K562 (cell line): ENCODE data around the gene TRABD2B. TPM values are rescaled to one million over a fixed set of nuclear protein-coding genes. Genes with fewer than 3 reads are reported as not detected.

ENCODE experiments used
- ADNP ChIP-seq: fragments of 200-800 bp; sonication (Bioruptor generic); IDR thresholded peaks from 2 replicates; pipeline ENCODE4 v1.6.1; 2016; ENCODE audit warnings: missing genetic modification characterization, missing compliant biosample characterization
- BRD9 ChIP-seq: fragments of 450-650 bp; IDR thresholded peaks from 2 replicates; pipeline ENCODE4 v1.6.1; 2018; ENCODE audit warnings: low read depth; ENCODE audit not compliant: partially characterized antibody
- CBFA2T3 ChIP-seq: fragments of 450-650 bp; IDR thresholded peaks from 2 replicates; pipeline ENCODE4 v1.6.1; 2017
- ELF4 ChIP-seq: fragments of 450-650 bp; formaldehyde crosslinking; IDR thresholded peaks from 2 replicates; pipeline ENCODE4 v1.4.0; 2022; ENCODE audit warnings: missing genetic modification characterization
- FOS ChIP-seq: IDR thresholded peaks from 3 replicates; pipeline ENCODE4 v1.6.1; 2011; ENCODE audit not compliant: insufficient read length; ENCODE audit errors: extremely low read depth
- MED1 ChIP-seq: sonication (generic); formaldehyde crosslinking; IDR thresholded peaks from 2 replicates; pipeline ENCODE4 v1.8.1; 2023; ENCODE audit warnings: missing genetic modification reagents, borderline replicate concordance
- MEF2A ChIP-seq: IDR thresholded peaks from 2 replicates; pipeline ENCODE4 v1.6.1; 2011; ENCODE audit warnings: low read depth, mild to moderate bottlenecking, low read length, moderate library complexity; ENCODE audit not compliant: control insufficient read depth
- RUNX1 ChIP-seq: sonication (generic); IDR thresholded peaks from 2 replicates; pipeline ENCODE4 v1.6.1; 2016; ENCODE audit warnings: antibody characterized with exemption, low read depth
- SMAD2 ChIP-seq: fragments of 150-350 bp; IDR thresholded peaks from 2 replicates; pipeline ENCODE4 v1.6.1; 2014; ENCODE audit warnings: low read depth, mild to moderate bottlenecking, low read length
- SMAD3 ChIP-seq: fragments of 450-650 bp; formaldehyde crosslinking; conservative IDR thresholded peaks from 2 replicates; pipeline ENCODE4 v1.4.0; 2020; ENCODE audit warnings: mild to moderate bottlenecking
- SP2 ChIP-seq: IDR thresholded peaks from 2 replicates; pipeline ENCODE4 v1.6.1; 2011; ENCODE audit warnings: mild to moderate bottlenecking, low read depth, low read length, moderate library complexity; ENCODE audit not compliant: poor library complexity, severe bottlenecking; ENCODE audit errors: extremely low read depth
- ZNF444 ChIP-seq: fragments of 250-450 bp; sonication (Bioruptor Pico); IDR thresholded peaks from 2 replicates; pipeline ENCODE4 v1.4.0; 2020; ENCODE audit warnings: mild to moderate bottlenecking, moderate library complexity
- ZNF589 ChIP-seq: fragments of 200-800 bp; sonication (Bioruptor generic); IDR thresholded peaks from 2 replicates; pipeline ENCODE4 v1.6.1; 2016; ENCODE audit warnings: low read depth, missing genetic modification characterization, missing compliant biosample characterization
- ZNF79 ChIP-seq: fragments of 250-450 bp; sonication (Bioruptor Pico); IDR thresholded peaks from 2 replicates; pipeline ENCODE4 v1.4.0; 2020; ENCODE audit warnings: low read depth, mild to moderate bottlenecking, moderate library complexity
- polyA plus RNA-seq, 8 experiments: library from polyadenylated mRNA; depleted of rRNA in 4 of 8; stranded (reverse) in 5 of 8; unstranded in 3 of 8; fragments of >200 nt; fragmentation: Nextera tagmentation in 2 of 8; fragmentation: Illumina TruSeq in 1 of 8; extraction: Ambion mirVana in 2 of 8; extraction: Trizol in 1 of 8; gene quantifications; 2 replicates each; pipeline versions ENCODE4 v1.2.1 to v1.2.3, GENCODE V29; 2011 to 2014; ENCODE audit warnings: inconsistent platforms in 1 of 8, missing spikeins in 1 of 8
- total RNA-seq, 7 experiments: library from RNA; depleted of rRNA in 6 of 7; stranded (reverse); fragments of >200 nt in 6 of 7; fragmentation: Illumina TruSeq in 2 of 7; extraction: Trizol in 2 of 7; gene quantifications; 2 replicates each; pipeline versions ENCODE4 v1.2.1 to v1.2.3, GENCODE V29; 2011 to 2021; ENCODE audit warnings: low replicate concordance in 1 of 7
- TF ChIP-seq, protein P1 (sequence below): sonication (generic); formaldehyde crosslinking; IDR thresholded peaks from 2 replicates; pipeline ENCODE4 v1.8.1; 2023; ENCODE audit warnings: missing genetic modification reagents, mild to moderate bottlenecking, borderline replicate concordance
- TF ChIP-seq, protein P2 (sequence below): fragments of 250-450 bp; sonication (Bioruptor Pico); IDR thresholded peaks from 2 replicates; pipeline ENCODE4 v1.4.0; 2020; ENCODE audit warnings: mild to moderate bottlenecking, moderate library complexity, borderline replicate concordance
- TF ChIP-seq, protein P3 (sequence below): sonication (generic); formaldehyde crosslinking; IDR thresholded peaks from 2 replicates; pipeline ENCODE4 v1.8.0; 2022; ENCODE audit warnings: mild to moderate bottlenecking, missing genetic modification reagents, borderline replicate concordance
- TF ChIP-seq, protein P4 (sequence below): sonication (generic); formaldehyde crosslinking; IDR thresholded peaks from 2 replicates; pipeline ENCODE4 v1.8.1; 2022; ENCODE audit warnings: missing genetic modification reagents

TRABD2B gene
- total and polyA plus RNA-seq, 9 of the 15 experiments (the other 6 are each of a cell fraction or from before 2014, with no cell fraction given): not detected

DNA sequence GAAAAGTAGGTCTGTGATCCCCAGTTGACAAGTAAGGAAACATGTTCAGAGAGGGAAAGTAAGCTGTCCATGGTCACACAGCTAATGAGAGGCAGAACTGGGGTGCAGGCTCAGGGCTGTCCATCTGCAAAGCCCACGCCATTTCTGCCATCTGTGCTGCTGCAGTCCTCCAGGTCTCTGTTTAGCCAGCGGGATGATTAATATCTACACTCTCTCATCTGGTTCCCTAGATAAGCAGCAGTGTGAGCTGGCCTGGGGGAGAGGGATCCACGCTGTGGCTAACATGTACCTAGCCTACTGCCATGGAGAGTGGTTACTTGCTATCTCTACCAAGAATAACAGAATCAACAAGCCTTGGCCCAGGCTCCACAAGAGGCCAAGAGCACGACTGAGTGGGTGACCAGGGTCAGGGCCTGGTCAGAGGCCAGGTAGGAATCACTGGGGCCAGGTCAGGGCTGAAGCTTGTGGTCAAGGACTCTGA is 75.2 kb downstream of the TRABD2B start (continued):
- TF ChIP-seq SMAD3 (CRISPR knock-in tag) (0 out of 2 replicates have a peak, but pooled peaks have one; percentile 39), ZNF589 (CRISPR knock-in tag) (peak; percentile 71; the same call in 1 of the 2 replicates), CBFA2T3 (peak; percentile 85), ZNF444 (CRISPR knock-in tag) (peak; percentile 81; the same call in 1 of the 2 replicates), ADNP (tag) (peak; percentile 73), MED1 (CRISPR knock-in tag) (no peak), ZNF79 (no peak), BRD9 (no peak), SMAD2 (no peak), FOS (no peak), ELF4 (peak; percentile 48; the same call in 1 of the 2 replicates), RUNX1 (no peak), SP2 (no peak), MEF2A (no peak)
- TF ChIP-seq, protein P1, sequence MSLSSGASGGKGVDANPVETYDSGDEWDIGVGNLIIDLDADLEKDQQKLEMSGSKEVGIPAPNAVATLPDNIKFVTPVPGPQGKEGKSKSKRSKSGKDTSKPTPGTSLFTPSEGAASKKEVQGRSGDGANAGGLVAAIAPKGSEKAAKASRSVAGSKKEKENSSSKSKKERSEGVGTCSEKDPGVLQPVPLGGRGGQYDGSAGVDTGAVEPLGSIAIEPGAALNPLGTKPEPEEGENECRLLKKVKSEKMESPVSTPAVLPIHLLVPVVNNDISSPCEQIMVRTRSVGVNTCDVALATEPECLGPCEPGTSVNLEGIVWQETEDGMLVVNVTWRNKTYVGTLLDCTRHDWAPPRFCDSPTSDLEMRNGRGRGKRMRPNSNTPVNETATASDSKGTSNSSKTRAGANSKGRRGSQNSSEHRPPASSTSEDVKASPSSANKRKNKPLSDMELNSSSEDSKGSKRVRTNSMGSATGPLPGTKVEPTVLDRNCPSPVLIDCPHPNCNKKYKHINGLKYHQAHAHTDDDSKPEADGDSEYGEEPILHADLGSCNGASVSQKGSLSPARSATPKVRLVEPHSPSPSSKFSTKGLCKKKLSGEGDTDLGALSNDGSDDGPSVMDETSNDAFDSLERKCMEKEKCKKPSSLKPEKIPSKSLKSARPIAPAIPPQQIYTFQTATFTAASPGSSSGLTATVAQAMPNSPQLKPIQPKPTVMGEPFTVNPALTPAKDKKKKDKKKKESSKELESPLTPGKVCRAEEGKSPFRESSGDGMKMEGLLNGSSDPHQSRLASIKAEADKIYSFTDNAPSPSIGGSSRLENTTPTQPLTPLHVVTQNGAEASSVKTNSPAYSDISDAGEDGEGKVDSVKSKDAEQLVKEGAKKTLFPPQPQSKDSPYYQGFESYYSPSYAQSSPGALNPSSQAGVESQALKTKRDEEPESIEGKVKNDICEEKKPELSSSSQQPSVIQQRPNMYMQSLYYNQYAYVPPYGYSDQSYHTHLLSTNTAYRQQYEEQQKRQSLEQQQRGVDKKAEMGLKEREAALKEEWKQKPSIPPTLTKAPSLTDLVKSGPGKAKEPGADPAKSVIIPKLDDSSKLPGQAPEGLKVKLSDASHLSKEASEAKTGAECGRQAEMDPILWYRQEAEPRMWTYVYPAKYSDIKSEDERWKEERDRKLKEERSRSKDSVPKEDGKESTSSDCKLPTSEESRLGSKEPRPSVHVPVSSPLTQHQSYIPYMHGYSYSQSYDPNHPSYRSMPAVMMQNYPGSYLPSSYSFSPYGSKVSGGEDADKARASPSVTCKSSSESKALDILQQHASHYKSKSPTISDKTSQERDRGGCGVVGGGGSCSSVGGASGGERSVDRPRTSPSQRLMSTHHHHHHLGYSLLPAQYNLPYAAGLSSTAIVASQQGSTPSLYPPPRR (CRISPR knock-in tag): no peak
- TF ChIP-seq, protein P2, sequence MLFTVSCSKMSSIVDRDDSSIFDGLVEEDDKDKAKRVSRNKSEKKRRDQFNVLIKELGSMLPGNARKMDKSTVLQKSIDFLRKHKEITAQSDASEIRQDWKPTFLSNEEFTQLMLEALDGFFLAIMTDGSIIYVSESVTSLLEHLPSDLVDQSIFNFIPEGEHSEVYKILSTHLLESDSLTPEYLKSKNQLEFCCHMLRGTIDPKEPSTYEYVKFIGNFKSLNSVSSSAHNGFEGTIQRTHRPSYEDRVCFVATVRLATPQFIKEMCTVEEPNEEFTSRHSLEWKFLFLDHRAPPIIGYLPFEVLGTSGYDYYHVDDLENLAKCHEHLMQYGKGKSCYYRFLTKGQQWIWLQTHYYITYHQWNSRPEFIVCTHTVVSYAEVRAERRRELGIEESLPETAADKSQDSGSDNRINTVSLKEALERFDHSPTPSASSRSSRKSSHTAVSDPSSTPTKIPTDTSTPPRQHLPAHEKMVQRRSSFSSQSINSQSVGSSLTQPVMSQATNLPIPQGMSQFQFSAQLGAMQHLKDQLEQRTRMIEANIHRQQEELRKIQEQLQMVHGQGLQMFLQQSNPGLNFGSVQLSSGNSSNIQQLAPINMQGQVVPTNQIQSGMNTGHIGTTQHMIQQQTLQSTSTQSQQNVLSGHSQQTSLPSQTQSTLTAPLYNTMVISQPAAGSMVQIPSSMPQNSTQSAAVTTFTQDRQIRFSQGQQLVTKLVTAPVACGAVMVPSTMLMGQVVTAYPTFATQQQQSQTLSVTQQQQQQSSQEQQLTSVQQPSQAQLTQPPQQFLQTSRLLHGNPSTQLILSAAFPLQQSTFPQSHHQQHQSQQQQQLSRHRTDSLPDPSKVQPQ (CRISPR knock-in tag): no peak
- TF ChIP-seq, protein P3, sequence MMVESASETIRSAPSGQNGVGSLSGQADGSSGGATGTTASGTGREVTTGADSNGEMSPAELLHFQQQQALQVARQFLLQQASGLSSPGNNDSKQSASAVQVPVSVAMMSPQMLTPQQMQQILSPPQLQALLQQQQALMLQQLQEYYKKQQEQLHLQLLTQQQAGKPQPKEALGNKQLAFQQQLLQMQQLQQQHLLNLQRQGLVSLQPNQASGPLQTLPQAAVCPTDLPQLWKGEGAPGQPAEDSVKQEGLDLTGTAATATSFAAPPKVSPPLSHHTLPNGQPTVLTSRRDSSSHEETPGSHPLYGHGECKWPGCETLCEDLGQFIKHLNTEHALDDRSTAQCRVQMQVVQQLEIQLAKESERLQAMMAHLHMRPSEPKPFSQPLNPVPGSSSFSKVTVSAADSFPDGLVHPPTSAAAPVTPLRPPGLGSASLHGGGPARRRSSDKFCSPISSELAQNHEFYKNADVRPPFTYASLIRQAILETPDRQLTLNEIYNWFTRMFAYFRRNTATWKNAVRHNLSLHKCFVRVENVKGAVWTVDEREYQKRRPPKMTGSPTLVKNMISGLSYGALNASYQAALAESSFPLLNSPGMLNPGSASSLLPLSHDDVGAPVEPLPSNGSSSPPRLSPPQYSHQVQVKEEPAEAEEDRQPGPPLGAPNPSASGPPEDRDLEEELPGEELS (CRISPR knock-in tag): no peak
- TF ChIP-seq, protein P4, sequence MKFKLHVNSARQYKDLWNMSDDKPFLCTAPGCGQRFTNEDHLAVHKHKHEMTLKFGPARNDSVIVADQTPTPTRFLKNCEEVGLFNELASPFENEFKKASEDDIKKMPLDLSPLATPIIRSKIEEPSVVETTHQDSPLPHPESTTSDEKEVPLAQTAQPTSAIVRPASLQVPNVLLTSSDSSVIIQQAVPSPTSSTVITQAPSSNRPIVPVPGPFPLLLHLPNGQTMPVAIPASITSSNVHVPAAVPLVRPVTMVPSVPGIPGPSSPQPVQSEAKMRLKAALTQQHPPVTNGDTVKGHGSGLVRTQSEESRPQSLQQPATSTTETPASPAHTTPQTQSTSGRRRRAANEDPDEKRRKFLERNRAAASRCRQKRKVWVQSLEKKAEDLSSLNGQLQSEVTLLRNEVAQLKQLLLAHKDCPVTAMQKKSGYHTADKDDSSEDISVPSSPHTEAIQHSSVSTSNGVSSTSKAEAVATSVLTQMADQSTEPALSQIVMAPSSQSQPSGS (CRISPR knock-in tag): no peak
